NT2/D1 (cell line): Measurements from ENCODE around the gene HELZ2.

Source experiments
- DNase-seq: peaks from one replicate; pipeline ENCODE4 v3.0.0-alpha.2; 2011; ENCODE audit warnings: low read depth, low spot score
- H3K27me3 ChIP-seq: 2 replicates; pipeline ENCODE4 v1.6.0; 2011; ENCODE audit warnings: mild to moderate bottlenecking; ENCODE audit not compliant: insufficient read length, insufficient read depth
- H3K36me3 ChIP-seq: 2 replicates; pipeline ENCODE4 v1.6.1; 2011; ENCODE audit warnings: mild to moderate bottlenecking, low read length, mixed read lengths; ENCODE audit not compliant: insufficient read depth, insufficient read length
- H3K4me1 ChIP-seq: 2 replicates; pipeline ENCODE4 v1.5.1; 2011; ENCODE audit not compliant: insufficient read depth, insufficient read length
- H3K4me3 ChIP-seq: 2 replicates; pipeline ENCODE4 v1.5.1; 2011; ENCODE audit warnings: low read depth; ENCODE audit not compliant: insufficient read length
- H3K9ac ChIP-seq: 2 replicates; pipeline ENCODE4 v1.6.0; 2011; ENCODE audit warnings: low read depth; ENCODE audit not compliant: insufficient read length
- H3K9me3 ChIP-seq: 2 replicates; pipeline ENCODE4 v1.5.1; 2011; ENCODE audit warnings: mild to moderate bottlenecking, low read length; ENCODE audit not compliant: insufficient read depth
- SUZ12 ChIP-seq: IDR thresholded peaks from 2 replicates; pipeline ENCODE4 v1.6.1; 2011; ENCODE audit not compliant: insufficient read length, insufficient read depth; ENCODE audit errors: extremely low read depth
- YY1 ChIP-seq: IDR thresholded peaks from 2 replicates; pipeline ENCODE4 v1.6.1; 2011; ENCODE audit not compliant: insufficient read length, insufficient read depth
- ZNF274 ChIP-seq: IDR thresholded peaks from 2 replicates; pipeline ENCODE4 v1.6.1; 2011; ENCODE audit warnings: mild to moderate bottlenecking, low read depth, low read length

HELZ2 gene

GRCh38 chr20:63529180-63529860, 44.7 kb downstream of the HELZ2 start:
- H3K4me1 ChIP-seq = peaks cover 30% of the 10 kb centered on the region
- H3K4me3 ChIP-seq = no peak overlapping the region
- TF ChIP-seq ZNF274 (no peak), SUZ12 (no peak), YY1 (no peak)
- DNase-seq = no peak
- no peaks in the 10 kb centered on the region for H3K9me3 ChIP-seq
- H3K36me3 ChIP-seq = no peaks in the 10 kb centered on the region
- no peaks in the 10 kb centered on the region for H3K27me3 ChIP-seq
- no peak overlapping the region for H3K9ac ChIP-seq

- no peak for TF ChIP-seq ZNF274
- TF ChIP-seq YY1 = no peak
- TF ChIP-seq SUZ12 = no peak
- DNase-seq = no peak
- no peaks in the 10 kb centered on the region for H3K27me3 ChIP-seq
Observed at GRCh38 chr20:63527184-63527583, 46.9 kb downstream of the HELZ2 start.

GRCh38 chr20:63525971-63526370, 48.1 kb downstream of the HELZ2 start:
- TF ChIP-seq YY1 (no peak), SUZ12 (no peak), ZNF274 (no peak)
- Histone ChIP-seq H3K4me3 (no peak overlapping the region), H3K4me1 (peaks cover 28% of the 10 kb centered on the region), H3K9me3 (peaks cover 18% of the 10 kb centered on the region; the same call in 1 of the 2 replicates), H3K27me3 (no peaks in the 10 kb centered on the region), H3K9ac (no peak overlapping the region), H3K36me3 (peaks cover 29% of the 10 kb centered on the region)
- no peak for DNase-seq

More at GRCh38 chr20:63527184-63527583, 46.9 kb downstream of the HELZ2 start:
- peaks cover 18% of the 10 kb centered on the region for H3K36me3 ChIP-seq
- H3K9me3 ChIP-seq = peaks cover 17% of the 10 kb centered on the region; the same call in 1 of the 2 replicates
- no peak overlapping the region for H3K9ac ChIP-seq
- H3K4me1 ChIP-seq = peaks cover 26% of the 10 kb centered on the region
- H3K4me3 ChIP-seq = no peak overlapping the region

- DNase-seq = no peak
- TF ChIP-seq YY1 = no peak
- no peak overlapping the region for H3K4me3 ChIP-seq
- H3K4me1 ChIP-seq = peaks cover 20% of the 10 kb centered on the region
- H3K36me3 ChIP-seq = peaks cover 29% of the 10 kb centered on the region
- H3K27me3 ChIP-seq = no peaks in the 10 kb centered on the region
- peaks cover 18% of the 10 kb centered on the region; the same call in 1 of the 2 replicates for H3K9me3 ChIP-seq
- H3K9ac ChIP-seq = no peak overlapping the region
Observed at GRCh38 chr20:63525185-63525584, 48.9 kb downstream of the HELZ2 start.
